HG03135 (cell line): ENCODE measurements around the gene COL25A1.
"Not testable (repeated sequence)": the region's sequence is repeated elsewhere in the genome, so short reads cannot be mapped to it uniquely, and the experiment has no call there.

Experiments
- ATAC-seq: cut with Tn5 transposase; IDR thresholded peaks from one replicate; pipeline ENCODE4 v1.9.1; 2021; ENCODE audit warnings: mild to moderate bottlenecking, moderate library complexity; ENCODE audit not compliant: unreplicated experiment

The COL25A1 gene

DNA sequence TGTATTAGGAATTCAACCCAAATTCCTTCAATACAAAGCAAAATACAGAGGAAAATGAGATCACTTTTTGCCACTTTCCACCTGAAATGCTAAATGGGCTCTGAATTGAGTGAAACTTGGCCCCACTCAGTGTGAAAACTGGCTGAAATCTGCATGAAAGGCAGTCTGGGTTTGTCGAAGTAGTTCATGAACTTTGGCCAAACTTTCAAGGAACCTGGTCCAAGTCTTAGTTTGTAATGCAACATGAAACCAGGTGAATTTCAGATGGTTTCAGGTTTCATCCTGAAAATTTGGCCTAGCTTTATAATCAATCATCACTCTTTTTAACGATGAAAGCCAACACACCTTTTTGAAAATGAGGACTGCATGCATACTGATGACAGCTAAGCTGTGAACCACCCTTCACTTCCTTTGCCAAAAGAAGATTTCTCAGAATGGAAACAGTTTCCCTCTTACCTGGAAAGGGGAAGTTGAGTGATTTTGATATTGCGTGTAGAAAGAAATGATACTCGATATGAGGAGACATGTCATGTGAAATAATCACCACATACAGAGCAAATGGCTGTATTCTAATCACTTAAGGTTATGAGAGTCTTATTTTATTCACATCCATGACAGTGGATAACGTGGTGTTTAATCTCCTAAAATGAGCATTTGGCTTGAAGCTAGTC lies 329.7 kb downstream of the COL25A1 start:
- no peak for ATAC-seq

DNA sequence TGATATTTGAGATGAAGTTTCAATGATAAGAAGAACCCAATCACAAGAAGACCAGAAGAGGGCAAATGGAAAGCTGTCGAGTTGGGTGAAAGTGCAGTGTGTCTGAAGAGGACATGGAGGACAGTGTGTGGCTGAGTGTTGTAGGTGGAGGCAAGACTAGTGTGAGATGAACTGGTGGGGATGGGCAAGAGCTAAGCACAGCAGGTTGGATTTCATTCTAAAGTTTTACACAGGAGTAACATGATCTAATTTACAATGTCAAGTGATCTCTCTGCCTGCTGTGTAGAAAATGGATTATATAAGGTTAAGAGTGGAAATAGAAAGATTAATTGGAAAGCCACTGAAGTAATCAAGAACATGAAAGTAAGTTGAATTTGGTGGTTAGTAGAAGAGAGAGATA lies 331.0 kb downstream of the COL25A1 start:
- ATAC-seq: no peak

DNA sequence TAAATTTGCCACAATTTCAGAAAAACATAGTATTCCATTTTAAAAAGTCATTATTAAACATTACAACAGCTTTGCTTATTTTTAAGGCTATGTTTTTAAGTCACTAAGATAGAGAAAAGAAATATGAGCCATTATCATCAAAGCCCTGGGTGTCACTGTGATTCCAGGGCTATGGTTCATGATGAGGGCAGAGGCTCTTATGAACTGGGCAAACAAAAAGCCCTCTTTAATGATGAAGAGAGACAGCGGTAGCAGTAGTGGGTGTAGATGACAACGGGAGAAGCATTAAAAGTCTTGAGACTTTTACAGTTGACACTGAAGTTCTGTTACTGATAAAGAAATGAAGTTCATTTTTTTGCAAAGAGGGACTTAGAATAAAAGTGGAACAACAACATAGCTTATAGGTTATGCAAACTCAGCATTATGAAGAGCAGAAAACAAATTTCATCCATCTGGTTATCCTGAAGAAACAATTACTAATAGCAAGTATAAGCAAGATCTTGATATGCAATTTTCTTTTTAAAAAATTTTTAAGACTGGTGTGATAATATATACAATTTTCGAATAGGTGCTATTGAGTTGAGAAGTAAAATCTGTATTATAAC lies 336.9 kb downstream of the COL25A1 start:
- ATAC-seq: no peak

DNA sequence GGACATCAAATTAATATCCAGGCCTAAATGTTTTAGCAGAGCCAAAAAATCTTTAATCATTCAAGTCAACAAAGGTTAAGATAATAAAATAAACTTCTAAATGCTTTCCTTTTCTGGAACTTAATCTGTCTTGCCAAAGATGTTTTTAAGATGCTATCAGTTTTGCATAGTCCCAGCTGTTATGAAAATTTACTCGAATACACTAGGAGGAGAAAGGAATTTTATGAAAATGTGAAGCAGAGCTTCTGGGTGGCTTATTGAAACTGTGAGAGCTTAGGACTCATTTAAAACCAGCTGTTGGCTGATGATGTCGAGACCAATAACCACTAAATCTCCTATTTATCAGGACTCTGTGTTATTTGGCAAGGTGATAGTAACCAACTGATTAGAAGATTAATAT lies 337.4 kb downstream of the COL25A1 start:
- ATAC-seq: no peak

DNA sequence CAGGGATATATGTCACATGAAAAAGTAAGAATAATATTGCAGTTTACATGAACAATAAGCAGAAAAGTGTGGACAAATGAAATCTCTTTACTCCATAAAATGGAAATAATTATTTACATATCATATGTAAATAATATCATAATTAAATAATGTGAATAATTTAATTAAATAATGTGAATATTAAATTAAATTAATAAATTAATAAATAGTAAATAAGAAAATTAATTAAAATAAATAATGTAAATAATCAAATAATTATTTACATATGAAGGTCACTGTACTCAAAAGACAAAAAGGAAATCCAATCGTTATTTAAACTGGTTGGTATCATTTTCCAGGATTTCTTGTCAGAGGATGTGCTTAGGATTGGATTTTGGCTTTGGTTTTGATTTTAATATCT lies 338.5 kb downstream of the COL25A1 start:
- no peak for ATAC-seq

DNA sequence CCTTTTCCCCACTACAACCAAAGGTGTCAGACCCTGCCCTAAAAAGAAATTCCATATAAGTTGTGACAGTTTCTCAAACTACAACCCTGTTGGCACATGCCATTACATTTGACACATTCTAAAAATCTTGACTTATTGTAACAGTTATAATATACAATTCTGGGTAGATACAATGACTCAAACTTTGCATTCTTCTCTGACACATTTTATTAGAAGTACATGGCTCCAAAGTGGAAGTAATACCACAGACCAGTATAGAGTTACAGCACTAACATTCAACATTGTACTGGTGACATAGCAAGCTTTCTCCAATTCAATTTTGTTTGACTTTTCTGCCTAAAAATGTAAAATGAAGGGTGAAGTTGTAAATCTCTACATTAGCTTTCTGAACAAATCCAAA lies 343.0 kb downstream of the COL25A1 start:
- no peak for ATAC-seq

DNA sequence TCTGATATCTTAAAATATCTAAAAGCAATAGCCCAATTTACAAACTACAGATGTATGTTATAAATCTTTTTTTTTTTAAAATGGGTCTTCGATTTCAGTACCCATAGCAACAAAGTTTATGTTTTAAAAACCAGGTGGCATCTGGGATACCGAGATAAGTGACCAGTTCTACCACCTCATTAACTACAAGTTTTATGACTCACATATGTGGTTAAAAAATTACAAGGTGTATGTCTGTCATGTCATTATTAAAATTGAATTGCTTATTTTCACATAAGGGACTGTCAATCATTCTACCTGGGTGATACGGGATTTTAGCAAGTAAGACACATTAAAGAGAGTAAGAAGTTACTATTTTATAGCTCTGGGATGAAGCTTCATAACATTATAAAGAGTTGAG lies 347.6 kb downstream of the COL25A1 start:
- ATAC-seq: no peak

DNA sequence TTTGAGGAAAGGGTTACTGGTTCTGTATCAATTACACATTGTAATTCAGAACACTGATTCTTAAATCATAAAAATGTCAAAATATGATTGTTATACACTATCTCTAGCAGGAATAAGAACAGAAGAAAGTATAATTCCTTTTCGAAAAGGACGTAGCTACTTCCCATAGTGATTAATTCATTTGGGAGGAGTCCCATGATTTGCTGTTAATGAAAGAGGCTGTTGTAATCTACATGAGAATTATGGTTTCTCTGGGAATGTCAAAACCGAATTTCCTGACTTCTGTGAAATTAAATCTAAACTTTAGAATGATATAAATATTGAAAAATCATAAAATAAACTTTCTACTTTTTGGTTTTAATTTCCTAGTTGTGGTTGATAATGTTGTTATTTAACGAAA lies 348.5 kb downstream of the COL25A1 start:
- no peak for ATAC-seq

DNA sequence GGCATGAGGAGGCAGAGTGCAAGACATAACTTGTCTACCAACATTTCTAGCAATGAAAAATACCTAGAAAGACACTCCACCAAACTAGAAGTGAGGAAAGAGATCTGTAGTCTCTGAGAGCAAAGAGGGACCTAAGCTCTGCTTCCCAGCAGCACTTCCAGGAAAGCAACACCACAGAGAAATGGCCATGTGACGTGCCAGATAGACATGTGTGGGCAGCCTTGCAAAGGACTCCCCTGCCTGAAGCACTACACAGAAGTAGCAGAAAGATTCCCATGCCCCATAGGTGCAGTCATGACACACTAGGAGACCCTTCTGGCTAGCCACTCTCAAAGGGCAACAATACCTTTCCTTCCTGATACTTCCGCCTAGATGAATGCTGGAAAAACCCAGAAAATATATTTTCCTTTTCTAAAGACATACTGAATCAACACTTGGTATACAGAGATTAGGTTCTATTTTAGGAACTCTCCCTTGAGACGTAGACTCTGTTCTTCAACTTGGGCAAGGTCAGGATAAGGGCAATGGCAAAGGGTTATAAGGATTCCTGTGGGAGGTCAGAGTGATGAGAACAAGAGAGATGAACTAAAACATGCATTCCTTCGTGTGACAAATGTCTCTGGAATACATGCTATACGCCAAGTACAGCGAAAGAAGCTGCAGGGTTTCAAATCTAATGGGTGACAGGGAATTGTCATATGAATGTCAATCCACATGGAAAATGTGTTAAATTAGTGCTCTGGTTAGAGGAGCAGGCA lies 352.1 kb downstream of the COL25A1 start:
- ATAC-seq: no peak

DNA sequence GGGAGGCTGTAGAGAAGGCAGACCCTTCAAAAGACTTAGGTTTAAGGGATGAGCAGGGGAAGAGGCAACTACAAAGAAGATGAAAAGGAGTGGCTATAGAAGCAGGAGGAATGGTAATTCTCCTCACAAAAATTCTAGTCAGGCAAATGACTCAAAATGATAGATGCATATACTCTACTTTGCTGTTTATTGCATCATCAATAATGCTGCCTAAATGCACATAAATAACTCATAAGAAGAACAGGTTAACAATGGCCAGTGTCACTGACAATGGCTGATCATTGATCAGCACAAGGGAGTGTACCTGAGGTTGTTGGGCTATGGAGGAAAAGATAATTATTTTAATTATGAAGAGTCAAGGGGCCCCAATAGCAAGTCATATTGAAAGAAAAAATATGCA lies 354.9 kb downstream of the COL25A1 start:
- no peak for ATAC-seq

DNA sequence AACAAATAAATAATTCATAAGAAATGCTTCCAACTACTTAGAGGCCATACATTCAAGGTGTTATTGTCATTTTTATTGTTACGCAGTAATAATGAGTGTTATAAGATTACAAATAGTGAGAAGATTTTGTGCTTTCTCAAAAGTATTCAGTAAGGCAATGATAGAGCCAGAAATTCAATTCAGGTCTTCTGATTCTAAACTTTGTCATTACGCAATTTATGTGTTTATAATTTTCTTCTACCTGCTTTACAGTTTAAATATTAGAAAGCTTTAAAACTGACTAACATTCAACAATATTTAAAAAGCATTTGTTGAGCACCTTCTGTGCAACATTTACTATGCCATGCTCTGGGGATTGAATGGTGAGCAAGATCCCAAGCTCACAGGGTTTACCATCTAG lies 356.2 kb downstream of the COL25A1 start:
- no peak for ATAC-seq

DNA sequence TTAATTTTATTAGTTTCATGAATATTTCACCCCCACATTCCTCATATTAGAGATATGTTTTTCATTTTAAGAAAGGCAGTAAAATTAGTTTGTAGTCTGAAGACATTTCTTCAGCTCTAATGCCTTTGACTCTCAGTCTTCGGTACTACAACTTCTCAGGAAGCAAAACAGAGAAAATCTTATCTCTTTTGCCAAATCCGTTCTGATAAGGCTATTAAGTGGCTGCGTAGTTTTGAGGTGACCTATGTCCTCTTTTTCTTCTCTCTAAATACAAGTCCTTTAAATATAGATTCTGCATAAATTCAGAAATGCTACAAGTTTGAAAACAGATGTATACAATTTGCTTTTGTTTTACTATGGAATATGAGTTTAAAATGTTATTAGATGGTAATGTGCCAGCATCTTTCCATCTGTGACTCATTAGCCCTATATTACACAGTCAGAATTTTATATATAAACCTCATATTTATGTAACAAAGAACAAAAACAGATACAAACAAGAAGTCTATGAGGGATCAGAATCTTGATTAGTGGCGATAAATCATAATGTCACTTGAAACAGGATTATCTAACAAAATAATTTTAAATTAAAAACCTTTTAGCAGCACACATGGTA lies 358.4 kb downstream of the COL25A1 start:
- no peak for ATAC-seq

DNA sequence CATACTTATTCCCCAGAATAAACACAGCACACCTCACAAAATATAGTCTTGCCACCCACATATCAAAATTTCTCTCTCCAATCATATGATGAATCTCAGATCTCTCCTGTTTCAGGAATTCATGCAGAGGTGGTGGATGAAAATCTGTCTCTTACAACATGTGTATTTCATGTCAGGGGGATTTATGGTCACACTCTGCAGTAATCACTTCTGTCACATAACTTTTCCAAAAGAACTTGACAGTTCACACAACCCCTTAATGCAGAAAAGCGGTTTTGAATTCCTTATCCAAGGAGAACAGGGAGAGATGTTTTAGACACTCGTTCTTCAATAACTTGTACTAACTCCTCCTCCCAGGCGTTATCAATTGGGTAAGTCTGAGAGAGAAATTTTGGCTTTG lies 359.1 kb downstream of the COL25A1 start:
- no peak for ATAC-seq

DNA sequence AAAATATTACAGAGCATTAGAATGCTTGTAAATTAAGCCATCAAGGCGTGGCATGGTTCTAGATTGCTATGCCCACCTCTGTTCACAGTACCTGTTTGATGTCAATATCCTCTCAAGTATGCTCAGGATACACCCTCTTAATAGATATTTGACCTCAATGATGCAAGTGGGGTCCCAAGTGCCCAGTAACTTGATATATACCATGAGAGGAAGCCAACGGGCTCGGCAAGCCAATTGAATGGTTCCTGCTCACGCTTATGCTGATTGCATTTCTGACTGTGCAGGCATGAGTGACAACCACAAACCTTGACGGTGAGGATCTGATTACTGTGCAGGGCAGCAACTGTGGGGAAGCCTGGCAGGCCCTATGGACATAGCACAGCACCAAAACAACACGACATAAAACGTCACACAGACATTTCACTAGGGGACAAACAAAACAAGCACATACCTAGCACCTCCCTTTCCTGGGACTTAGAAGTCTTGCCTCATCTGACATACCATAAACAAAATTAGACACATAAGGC lies 360.5 kb downstream of the COL25A1 start:
- no peak for ATAC-seq

DNA sequence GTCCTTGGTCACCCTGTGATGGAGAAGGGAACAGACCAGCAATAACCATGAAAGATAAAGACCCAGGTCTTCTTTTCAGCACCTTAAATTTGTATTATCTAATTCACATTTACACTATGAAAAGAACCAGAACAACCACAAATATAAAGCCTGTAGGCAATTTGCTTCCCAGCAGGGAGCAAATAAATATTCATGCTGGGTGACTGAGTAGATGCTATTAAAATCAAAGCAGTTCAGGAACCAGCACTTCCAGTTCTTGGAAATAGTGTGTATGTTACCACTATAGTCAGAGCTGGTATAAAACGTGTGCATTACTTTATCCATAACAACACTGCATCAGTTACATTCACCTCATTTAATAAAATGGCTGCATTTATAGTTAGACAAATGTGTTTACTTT lies 361.8 kb downstream of the COL25A1 start:
- no peak for ATAC-seq

DNA sequence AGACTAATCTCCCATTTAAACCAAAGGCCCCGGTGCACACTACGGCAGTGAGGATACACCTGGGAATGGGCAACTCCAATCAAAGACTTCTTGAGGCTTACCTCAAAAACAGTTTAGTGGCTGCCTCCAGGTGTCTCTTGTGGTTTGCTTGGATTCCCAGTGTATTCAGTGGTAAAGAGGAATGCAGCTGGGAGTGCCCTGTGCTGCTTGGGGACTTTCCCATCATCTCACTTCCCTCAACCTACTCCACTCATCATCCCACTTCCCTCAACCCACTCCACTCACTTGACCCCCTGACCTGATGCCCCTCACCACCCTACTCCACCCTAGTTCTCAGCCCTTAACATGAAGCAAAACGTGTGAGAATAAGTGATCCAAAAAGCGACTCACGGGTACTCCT lies 362.3 kb downstream of the COL25A1 start:
- ATAC-seq: no peak

DNA sequence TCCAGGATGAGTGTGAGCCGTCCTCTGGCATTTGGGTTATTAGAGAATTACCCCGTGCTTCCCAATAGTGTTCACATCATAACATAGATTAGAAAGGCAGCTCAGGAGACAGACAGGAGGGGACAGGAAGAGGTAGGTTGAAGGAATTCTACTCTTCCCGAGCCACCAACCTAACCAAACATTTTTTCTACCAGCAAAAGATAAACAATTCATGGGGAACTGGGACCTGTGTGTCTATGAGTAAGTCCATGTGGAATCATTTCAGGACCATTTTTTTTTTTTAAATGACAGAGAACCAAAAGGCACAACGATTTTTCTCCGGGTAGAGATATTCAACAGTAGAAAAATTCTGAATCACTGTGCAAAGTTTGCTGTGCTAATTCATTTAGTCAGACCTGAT lies 365.4 kb downstream of the COL25A1 start:
- no peak for ATAC-seq

DNA sequence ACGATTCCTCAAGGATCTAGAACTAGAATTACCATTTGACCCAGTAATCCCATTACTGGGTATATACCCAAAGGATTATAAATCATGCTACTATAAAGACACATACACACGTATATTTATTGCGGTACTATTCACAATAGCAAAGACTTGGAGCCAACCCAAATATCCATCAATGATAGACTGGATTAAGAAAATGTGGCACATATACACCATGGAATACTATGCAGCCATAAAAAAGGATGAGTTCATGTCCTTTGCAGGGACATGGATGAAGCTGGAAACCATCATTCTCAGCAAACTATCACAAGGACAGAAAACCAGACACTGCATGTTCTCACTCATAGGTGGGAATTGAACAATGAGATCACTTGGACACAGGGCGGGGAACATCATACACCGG lies 368.5 kb downstream of the COL25A1 start:
- ATAC-seq: not testable (repeated sequence)

DNA sequence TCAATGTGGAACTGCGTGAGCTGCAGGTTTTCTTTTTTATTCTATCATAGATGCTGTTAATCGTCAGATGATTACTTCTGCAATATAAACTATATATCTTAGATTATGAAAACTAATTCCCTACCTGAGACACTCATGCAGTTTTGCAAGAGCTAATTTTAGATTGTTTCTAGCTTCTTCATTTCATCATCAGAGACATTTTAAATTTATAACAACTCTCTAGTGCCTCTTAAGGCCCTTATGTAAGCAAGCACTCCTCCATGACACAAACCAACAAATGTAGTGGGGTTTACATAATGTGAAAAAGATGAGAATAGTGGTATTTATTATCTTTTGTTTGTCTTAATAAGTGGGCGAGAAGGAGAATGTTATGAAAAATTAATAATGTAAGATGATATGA lies 369.4 kb downstream of the COL25A1 start:
- no peak for ATAC-seq

DNA sequence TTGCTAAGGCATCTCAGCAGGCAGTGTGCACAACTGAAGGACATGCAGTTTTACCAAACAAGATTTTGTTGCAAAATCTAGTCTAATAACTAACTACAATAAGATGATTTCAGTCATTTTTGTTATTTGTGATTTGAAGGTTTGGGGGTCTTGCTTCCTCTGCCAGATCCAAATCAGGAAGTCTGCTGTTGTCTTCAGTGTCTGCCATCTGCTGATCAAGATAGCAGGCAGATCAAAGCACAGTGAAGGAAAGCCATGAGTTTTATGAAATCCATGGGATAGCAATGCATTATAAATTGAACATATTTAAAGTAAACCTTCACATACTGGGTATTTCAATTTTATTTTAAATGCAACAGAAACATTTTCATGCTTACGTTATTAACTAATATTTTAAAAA lies 370.5 kb downstream of the COL25A1 start:
- ATAC-seq: no peak

DNA sequence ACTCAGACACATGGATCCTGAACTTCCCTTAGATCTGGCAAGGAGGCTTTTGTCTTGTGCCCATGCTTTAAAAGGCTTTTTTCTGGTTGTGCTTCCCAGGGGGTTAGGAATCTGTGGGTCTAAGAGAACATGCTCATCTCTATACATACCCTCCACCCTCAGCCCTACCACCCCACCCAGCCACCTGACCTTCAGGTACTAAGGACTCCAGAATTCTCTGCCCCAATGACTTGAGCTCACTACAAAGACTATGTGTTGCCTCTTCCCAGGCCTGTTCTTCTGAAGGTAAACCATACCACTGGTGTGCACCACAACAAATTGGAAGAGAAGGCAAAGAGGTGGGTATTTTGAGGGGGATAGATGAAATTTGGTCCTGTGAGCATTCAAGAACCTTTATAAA lies 372.3 kb downstream of the COL25A1 start:
- no peak for ATAC-seq

DNA sequence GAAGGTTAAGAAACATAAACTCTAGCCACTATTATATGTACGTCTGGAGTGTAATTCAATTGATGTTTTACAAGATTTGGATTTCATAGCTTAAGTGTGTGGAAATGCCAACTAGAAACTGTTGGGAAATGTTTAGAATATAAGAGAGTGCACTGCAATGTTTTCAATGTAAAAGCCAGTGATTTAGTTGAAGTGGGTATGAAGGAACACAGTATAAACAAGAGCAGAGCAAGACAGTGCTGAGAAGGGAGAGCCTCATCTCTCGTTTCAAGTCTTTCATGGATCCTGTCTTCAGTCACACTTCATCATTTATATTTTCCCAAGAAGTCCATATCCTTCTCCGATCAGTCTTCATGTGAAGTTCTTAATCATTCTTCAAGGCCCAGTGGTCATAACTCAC lies 375.7 kb downstream of the COL25A1 start:
- ATAC-seq: no peak
